Heart right ventricle (tissue), 16 donors: ENCODE measurements around the gene IL11. TPM values are rescaled to one million over a fixed set of nuclear protein-coding genes. Genes with fewer than 3 reads are reported as not detected.

Experiments used
- ATAC-seq, 8 donors: fragments of 200-7000 bp; cut with Tn5 transposase; one replicate each; pipeline ENCODE4 v1.9.1; 2020; ENCODE audit warnings: mild to moderate bottlenecking in 8 of 8, moderate library complexity in 8 of 8, moderate number of reproducible peaks in 1 of 8
- DNase-seq, 2 donors: peaks; one replicate each; pipeline ENCODE4 v3.0.0-alpha.2; 2020
- H3K27ac ChIP-seq, 10 donors: fragments of 200-600 bp; sonication (generic) in 2 of 10; one replicate each; pipeline versions ENCODE4 v1.5.0 to v1.8.0; 2020 to 2022; ENCODE audit warnings: mild to moderate bottlenecking in 3 of 10
- H3K27me3 ChIP-seq, 7 donors: fragments of 200-600 bp; one replicate each; pipeline ENCODE4 v1.8.0; 2021 to 2022; ENCODE audit warnings: mild to moderate bottlenecking in 2 of 7
- H3K36me3 ChIP-seq, 9 donors: fragments of 200-600 bp; sonication (generic) in 1 of 9; one replicate each; pipeline versions ENCODE4 v1.5.0 to v1.8.0; 2020 to 2022; ENCODE audit warnings: mild to moderate bottlenecking in 2 of 9
- H3K4me1 ChIP-seq, 9 donors: fragments of 200-600 bp; sonication (generic) in 1 of 9; one replicate each; pipeline versions ENCODE4 v1.5.0 to v1.8.0; 2020 to 2022; ENCODE audit warnings: mild to moderate bottlenecking in 4 of 9
- H3K4me3 ChIP-seq, 10 donors: fragments of 200-600 bp; sonication (generic) in 2 of 10; one replicate each; pipeline versions ENCODE4 v1.5.0 to v1.8.0; 2020 to 2022; ENCODE audit warnings: mild to moderate bottlenecking in 7 of 10, moderate library complexity in 2 of 10
- H3K9me3 ChIP-seq, 11 donors: fragments of 200-600 bp in 10 of 11; sonication (generic) in 2 of 11; one replicate each; pipeline versions ENCODE4 v1.5.0 to v1.8.0; 2013 to 2022; ENCODE audit warnings: mild to moderate bottlenecking in 2 of 11, control low read depth in 1 of 11, moderate library complexity in 1 of 11
- CTCF ChIP-seq, 9 donors: fragments of 200-600 bp; sonication (generic) in 2 of 9; IDR thresholded peaks; one replicate each; pipeline versions ENCODE4 v1.5.0 to v1.8.0; 2021 to 2022; ENCODE audit warnings: antibody characterized with exemption in 9 of 9, mild to moderate bottlenecking in 5 of 9, moderate library complexity in 1 of 9
- WGBS, 2 donors: extraction: QIAGEN DNeasy Blood & Tissue Kit; methylation state at CpG; one replicate each; pipeline ENCODE4 v1.1.7; 2013; ENCODE audit warnings: inconsistent platforms in 1 of 2; 5-methylcytosine and 5-hydroxymethylcytosine counted together
- intact Hi-C, 10 donors: fragments of 100-400 bp; cut with DNase I; formaldehyde crosslinking; loops; one replicate each; pipeline versions ENCODE4 v1.11.1 to v1.14.2; 2022
- polyA plus RNA-seq, 2 donors: library from polyadenylated mRNA; stranded (reverse); fragments of 200-250 nt; gene quantifications; one replicate each; pipeline ENCODE4 v1.2.3, GENCODE V29; 2013
- total RNA-seq, 10 donors: library from RNA; stranded (reverse); fragmentation: NEBNext Ultra II Directional in 3 of 10; extraction: Animal tissue kit (Norgen Biotek cat#: 25700) in 3 of 10; gene quantifications; one replicate each; pipeline versions ENCODE4 v1.2.1 to v1.2.4, GENCODE V29; 2021 to 2023
- donor health status: Arrhythmogenic right ventricular cardiomyopathy.
- donor health status: ischemic (EF 13 %, LVEDD 7.1; RV severe dilation, severe dysfunction).
- donor health status: healthy with polysubstance abuse.
- donor health status: DM: no; HTN: yes; CAD: no.
- donor health status: DM: no; HTN: no; CAD: no.
- donor health status: ischemic (EF 25% LVEDD 6.9; RV normal size, moderate dysfunction).
- donor health status: ischemic (EF 25% LVEDD 5.7; RV mildly dilated, moderate dysfunction).
- donor health status: healthy.
- donor health status: DM: yes; HTN: yes; CAD: no.
- donor health status: Ischemic cardiomyopathy.
- donor health status: ischemic (EF 35%, LVEDD 5.7; RV mildly dilated, moderate dysfunction).
- donor health status: nonischemic (EF 11% LVEDD 7.7; RV severe dilation, severe dysfunction).
- donor health status: DM: yes; HTN: yes; CAD: no.
- donor health status: PGD.
- donor health status: ischemic (EF 29% LVEDD 5.4; RV normal size, mild dysfunction).
- donor health status: nonischemic (EF 23%, LVEDD 6.1; RV moderate dilation, normal function).

IL11 gene
- total and polyA plus RNA-seq, 12 donors = 0.30 to 0.37 TPM; not detected in 10

GRCh38 chr19:55385724-55386492 is 15.6 kb upstream of the IL11 start, which contains the start of gene RPL28:
TSS of gene RPL28 (plus strand) at chr19:55385932. CDS start at chr19:55386358, 426 bp downstream.
- intact Hi-C loops = loop anchor here in 5 of 10 donors (1.0 to 10.0 kb wide), 7 partner anchors 22 to 104 kb away; partner anchors contain the start of genes KMT5C (in 3 of the 5), BRSK1 (in 1 of the 5), C19orf85 (in 1 of the 5) and HSPBP1 (in 1 of the 5)
- no peak for TF ChIP-seq CTCF (IDR thresholded peaks at IDR 0.05)
- ATAC-seq = peak; percentile 90 to 96 (median 93)

GRCh38 chr19:55384920-55385723 is 14.9 kb upstream of the IL11 start:
- peak in 1 of 9 donors; percentile 2 for TF ChIP-seq CTCF (IDR thresholded peaks at IDR 0.05)
- WGBS, 2 donors = 6% methylated on average over 34 of the region's 34 CpGs
- intact Hi-C loops = loop anchor here in 9 of 10 donors (1.0 to 10.0 kb wide), 8 partner anchors 23 to 103 kb away; partner anchors contain the start of genes KMT5C (in 3 of the 9), BRSK1 (in 1 of the 9), C19orf85 (in 1 of the 9) and HSPBP1 (in 1 of the 9)
- H3K4me3 ChIP-seq = peak overlapping the region; percentile 18 to 99 (median 80)
- ATAC-seq (peak; percentile 86 to 95 (median 90)), DNase-seq (peak; percentile 96 to 97)
- peaks cover 27 to 55% (median 44%) of the 10 kb centered on the region in 9 donors for H3K4me1 ChIP-seq
- no peaks in the 10 kb centered on the region for H3K9me3 ChIP-seq
- no peaks in the 10 kb centered on the region for H3K27me3 ChIP-seq
- H3K27ac ChIP-seq = peak overlapping the region; percentile 77 to 97 (median 91)
- H3K36me3 ChIP-seq = peaks cover 0 to 37% (median 32%) of the 10 kb centered on the region in 9 donors

More at GRCh38 chr19:55385724-55386492, 15.6 kb upstream of the IL11 start, which contains the start of gene RPL28:
- 0% methylated on average over 68 of the region's 68 CpGs for WGBS, 2 donors
- Histone ChIP-seq H3K9me3 (no peaks in the 10 kb centered on the region), H3K4me1 (peaks cover 27 to 59% (median 44%) of the 10 kb centered on the region in 9 donors), H3K36me3 (peaks cover 0 to 45% (median 32%) of the 10 kb centered on the region in 9 donors), H3K4me3 (peak within 1 kb of the TSS; percentile 74 to 99 (median 80)), H3K27ac (peak within 1 kb of the TSS; percentile 77 to 97 (median 91)), H3K27me3 (no peaks in the 10 kb centered on the region)
- peak; percentile 97 to 99 for DNase-seq

GRCh38 chr19:55384131-55384919 is 14.1 kb upstream of the IL11 start, which contains the start of gene TMEM238:
TSS of gene TMEM238 (minus strand) at chr19:55384292. CDS start at chr19:55384259, 33 bp downstream.
- peak within 1 kb of the TSS; percentile 18 to 99 (median 80) for H3K4me3 ChIP-seq
- peak in 1 of 9 donors; percentile 5 for TF ChIP-seq CTCF (IDR thresholded peaks at IDR 0.05)
- WGBS, 2 donors = 21 to 22% methylated on average over 67 to 72 of the region's 72 CpGs
- H3K27ac ChIP-seq = peak within 1 kb of the TSS; percentile 77 to 97 (median 91)
- H3K4me1 ChIP-seq = peaks cover 27 to 49% (median 44%) of the 10 kb centered on the region in 9 donors
- H3K27me3 ChIP-seq = no peaks in the 10 kb centered on the region
- no peaks in the 10 kb centered on the region for H3K9me3 ChIP-seq
- peak in 1 of 2 donors; percentile 44 for DNase-seq
- intact Hi-C loops = loop anchor here in 8 of 10 donors (2.0 to 10.0 kb wide), 3 partner anchors 46 to 82 kb away; partner anchors contain the start of gene KMT5C (in 1 of the 8)
- ATAC-seq = peak in 1 of 8 donors; percentile 5
- peaks cover 0 to 29% (median 25%) of the 10 kb centered on the region in 9 donors for H3K36me3 ChIP-seq
